Measurements from ENCODE around the gene FGF1. TPM values are rescaled to one million over a fixed set of nuclear protein-coding genes. Genes with fewer than 3 reads are reported as not detected.

FGF1 gene
- total RNA-seq, 1 donor: not detected

DNA sequence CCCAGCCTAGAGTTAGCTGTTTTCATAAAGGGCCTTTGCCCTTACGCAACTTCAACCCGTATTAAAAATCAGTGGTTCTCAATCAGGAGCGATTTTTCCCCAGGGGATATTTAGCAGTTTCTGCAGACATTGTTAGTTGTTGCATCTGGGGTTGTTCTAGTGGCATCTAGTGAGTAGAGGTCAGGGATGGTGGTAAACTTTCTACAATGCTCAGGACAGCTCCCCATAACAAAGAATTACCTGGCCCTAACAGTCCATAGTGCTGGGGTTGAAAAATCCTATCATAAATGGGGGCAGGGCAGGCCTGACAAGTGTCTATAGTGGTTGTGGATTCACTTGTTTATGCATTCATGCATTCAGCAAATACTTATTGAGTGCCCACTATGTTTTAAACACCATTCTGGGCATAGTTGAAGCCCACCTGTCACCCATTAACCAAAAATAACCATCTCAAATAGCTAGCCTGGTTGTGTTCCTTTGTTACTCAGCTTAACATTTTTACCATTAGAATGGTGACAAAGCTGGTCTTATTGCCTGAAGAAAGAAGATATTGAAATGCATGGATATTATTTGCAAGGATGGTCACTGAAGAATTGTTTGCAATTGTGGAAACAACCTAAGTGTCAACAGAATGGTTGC, 15.9 kb upstream of the FGF1 start:
- Histone ChIP-seq H3K4me3 (ENCODE audit: low read length) (no peak overlapping the region), H3K9me3 (ENCODE audit: low read depth, low read length) (no peaks in the 10 kb centered on the region), H3K4me1 (ENCODE audit: insufficient read depth, low read length) (no peaks in the 10 kb centered on the region), H3K27me3 (ENCODE audit: insufficient read depth, low read length) (peaks cover 8% of the 10 kb centered on the region)

DNA sequence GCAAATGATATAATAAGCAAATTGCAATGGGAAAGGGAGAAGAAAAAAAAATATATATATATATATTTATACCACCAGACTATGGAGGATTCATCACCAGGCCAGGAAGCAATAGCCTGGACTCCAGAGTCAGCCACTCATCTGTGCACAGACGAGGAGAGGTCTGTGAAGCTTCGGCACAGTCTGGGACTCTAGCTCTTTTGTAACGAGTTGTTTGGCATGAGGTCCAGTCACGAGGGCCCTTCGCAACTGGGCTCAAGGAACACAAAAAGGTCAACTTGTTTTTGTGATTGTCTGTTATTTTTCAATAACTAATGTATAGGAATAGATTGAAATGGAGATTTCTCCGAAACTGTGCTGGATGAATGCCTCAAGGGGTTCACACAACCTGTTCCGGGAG, 14.7 kb upstream of the FGF1 start:
- Histone ChIP-seq H3K4me1 (ENCODE audit: insufficient read depth, low read length) (no peaks in the 10 kb centered on the region), H3K27me3 (ENCODE audit: insufficient read depth, low read length) (peaks cover 7% of the 10 kb centered on the region), H3K9me3 (ENCODE audit: low read depth, low read length) (no peaks in the 10 kb centered on the region), H3K4me3 (ENCODE audit: low read length) (no peak overlapping the region)

DNA sequence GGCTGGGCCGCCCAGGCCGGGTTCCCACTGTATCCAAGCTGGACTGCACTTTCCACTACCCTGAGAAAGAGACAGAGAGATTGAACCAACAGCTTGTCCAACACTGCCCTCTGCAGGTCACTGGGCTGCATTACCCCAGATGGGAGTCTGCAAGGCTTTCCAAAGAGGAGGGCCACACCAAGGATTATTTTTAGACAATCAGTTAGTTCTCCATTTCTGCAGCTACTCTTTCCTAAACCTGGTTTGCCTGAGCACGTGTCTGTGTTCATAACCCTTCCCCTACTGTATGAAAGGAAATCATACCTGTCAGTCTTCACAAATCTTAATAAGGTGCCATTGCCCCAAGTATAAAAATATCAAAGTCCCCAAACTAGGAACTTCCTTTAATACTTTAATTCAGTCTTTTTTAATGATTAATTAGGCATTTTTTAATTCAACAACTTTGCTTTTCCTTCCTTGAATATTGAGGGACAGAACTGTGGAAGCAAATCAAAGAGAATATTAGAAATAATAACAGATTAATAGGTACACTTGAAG, 13.4 kb upstream of the FGF1 start:
- Histone ChIP-seq H3K4me1 (ENCODE audit: insufficient read depth, low read length) (no peaks in the 10 kb centered on the region), H3K4me3 (ENCODE audit: low read length) (no peak overlapping the region), H3K27me3 (ENCODE audit: insufficient read depth, low read length) (no peaks in the 10 kb centered on the region), H3K9me3 (ENCODE audit: low read depth, low read length) (no peaks in the 10 kb centered on the region)

DNA sequence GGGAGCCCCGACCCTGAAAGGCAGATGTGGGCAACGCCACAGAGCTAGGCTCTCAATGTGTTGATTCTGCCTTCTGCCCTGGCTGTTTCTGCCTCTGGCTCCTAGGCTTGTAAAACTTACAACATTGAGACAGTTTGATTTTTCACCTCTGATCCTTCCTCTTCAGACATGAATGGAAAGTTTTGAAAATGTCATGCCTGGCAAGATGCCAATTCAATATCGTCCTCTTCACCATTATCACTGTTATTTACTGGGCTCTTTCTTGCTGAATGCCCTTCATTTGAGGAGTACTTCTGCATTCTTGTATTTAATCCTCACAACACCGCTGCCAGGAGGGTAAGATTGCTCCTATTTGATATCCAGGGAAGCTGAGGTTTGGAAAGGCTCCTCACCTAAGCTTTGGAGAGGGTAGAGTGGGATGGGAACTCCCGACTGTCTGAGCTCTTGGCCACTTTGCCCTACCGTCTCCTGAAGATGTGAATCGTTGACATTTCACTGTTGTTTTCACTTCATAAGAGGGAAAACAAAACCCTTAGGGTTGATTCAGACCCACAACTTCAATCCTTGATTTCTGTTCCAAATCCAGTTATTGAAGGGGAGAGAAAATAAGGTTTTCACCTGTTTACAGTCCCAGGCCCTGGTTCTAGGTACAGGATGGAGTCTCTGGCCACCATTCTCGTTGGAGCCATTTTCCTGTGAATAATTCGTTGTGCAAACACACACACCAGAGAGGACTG, 12.7 kb upstream of the FGF1 start:
- no peaks in the 10 kb centered on the region for H3K9me3 ChIP-seq (ENCODE audit: low read depth, low read length)
- no peaks in the 10 kb centered on the region for H3K4me1 ChIP-seq (ENCODE audit: insufficient read depth, low read length)
- H3K4me3 ChIP-seq (ENCODE audit: low read length): no peak overlapping the region
- H3K27me3 ChIP-seq (ENCODE audit: insufficient read depth, low read length): no peaks in the 10 kb centered on the region

DNA sequence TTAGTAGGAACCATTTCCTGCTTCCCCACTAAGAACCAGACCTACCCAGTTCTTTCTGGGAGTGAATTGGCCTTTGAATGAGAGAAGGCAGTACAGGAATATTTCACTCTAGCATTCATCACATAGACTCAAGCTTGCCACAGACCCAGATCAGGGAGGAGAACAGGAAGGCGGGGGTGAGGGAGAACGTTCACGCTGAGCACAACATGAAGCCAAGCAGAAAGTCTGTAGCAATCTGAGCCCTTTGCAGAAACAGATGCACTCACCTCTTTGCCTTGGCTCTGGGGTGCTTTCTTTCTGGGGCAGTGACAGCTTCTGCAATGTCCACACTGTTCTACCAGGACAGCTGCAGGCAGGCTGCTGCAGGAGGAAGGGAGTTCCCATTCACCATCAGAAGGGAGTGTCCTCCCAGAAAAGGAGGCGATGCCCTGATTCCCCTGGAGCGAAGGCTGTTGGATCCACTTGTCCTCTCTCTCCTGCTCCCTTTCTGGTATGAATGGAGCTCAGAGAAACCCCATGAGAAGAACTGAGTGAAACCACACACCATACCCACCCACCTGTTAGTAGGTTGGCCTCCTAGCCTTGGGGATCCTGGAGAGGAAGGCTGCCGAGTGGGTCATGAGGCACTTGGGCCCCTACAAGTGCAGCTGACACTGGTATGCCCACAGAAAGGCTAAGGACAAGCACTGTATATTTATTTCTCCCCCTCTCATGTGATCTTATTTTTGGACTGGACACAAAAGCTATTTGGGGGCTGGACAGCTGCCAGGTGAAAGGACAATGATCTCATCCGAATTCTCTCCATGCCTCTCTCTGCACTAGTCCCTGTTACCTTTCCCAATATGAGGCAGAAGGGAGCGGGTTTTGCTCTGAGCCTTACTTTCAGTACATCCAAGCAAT, 11.7 kb upstream of the FGF1 start:
- Histone ChIP-seq H3K27me3 (ENCODE audit: insufficient read depth, low read length) (no peaks in the 10 kb centered on the region), H3K9me3 (ENCODE audit: low read depth, low read length) (no peaks in the 10 kb centered on the region), H3K4me3 (ENCODE audit: low read length) (no peak overlapping the region)

DNA sequence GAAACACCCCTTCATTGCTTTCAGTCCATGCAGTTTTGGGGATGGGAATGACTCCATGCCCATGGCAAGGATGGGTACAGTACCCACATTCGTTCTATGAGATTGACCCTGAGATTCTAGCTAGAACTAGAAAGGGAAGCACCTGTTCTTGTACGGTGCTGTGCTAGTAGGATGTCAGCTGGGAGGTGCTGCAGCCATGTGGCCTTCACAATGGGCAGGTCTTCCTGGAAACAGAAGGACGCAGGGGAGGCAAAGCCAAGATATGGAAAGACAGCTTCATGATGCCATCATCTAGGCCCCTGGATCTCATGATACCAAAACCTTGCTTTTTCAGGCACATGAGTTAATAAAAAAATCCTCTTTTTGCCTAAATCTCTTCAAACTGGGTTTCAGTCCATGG, 10.5 kb upstream of the FGF1 start:
- Histone ChIP-seq H3K9me3 (ENCODE audit: low read depth, low read length) (no peaks in the 10 kb centered on the region), H3K4me3 (ENCODE audit: low read length) (no peak overlapping the region), H3K27me3 (ENCODE audit: insufficient read depth, low read length) (no peaks in the 10 kb centered on the region), H3K4me1 (ENCODE audit: insufficient read depth, low read length) (no peaks in the 10 kb centered on the region)

More for the DNA sequence above, 11.7 kb upstream of the FGF1 start:
- no peaks in the 10 kb centered on the region for H3K4me1 ChIP-seq (ENCODE audit: insufficient read depth, low read length)

DNA sequence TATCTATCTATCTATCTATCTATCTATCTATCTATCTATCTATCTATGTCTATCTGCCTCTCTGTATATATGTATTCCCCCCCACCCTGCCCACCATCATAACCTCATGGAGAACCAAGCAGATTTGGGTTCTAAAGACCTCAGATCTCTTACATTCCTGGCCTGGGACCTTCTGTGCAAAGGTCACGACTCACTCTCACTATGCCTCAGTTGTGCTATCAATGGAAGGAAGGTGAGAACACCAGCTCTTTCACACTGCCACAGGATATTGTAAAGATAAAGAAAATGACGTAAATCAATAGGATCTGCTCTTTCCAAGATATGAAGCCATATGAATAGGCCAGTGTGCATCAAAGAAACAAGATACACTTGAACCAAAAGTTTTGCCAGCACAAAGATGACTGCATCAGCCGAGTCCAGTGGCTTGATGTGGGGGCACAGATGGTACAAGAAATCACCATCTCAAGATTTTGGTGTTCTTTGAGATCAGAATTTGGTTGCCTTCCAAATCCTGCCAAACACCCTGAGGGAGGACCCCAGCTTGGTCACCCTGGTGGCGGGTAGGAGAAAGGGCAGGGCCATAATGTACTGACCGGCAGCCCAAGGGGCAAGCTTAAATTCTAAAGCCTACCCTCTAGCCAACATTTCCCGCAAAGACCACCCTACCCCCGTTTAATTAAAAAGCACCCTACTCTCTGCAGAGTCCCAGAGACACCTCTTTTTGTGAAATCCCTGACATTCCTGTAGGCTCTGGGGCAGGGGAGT, 8.4 kb upstream of the FGF1 start:
- H3K27me3 ChIP-seq (ENCODE audit: insufficient read depth, low read length): no peaks in the 10 kb centered on the region
- no peak overlapping the region for H3K4me3 ChIP-seq (ENCODE audit: low read length)
- H3K4me1 ChIP-seq (ENCODE audit: insufficient read depth, low read length): no peaks in the 10 kb centered on the region
- H3K9me3 ChIP-seq (ENCODE audit: low read depth, low read length): no peaks in the 10 kb centered on the region

DNA sequence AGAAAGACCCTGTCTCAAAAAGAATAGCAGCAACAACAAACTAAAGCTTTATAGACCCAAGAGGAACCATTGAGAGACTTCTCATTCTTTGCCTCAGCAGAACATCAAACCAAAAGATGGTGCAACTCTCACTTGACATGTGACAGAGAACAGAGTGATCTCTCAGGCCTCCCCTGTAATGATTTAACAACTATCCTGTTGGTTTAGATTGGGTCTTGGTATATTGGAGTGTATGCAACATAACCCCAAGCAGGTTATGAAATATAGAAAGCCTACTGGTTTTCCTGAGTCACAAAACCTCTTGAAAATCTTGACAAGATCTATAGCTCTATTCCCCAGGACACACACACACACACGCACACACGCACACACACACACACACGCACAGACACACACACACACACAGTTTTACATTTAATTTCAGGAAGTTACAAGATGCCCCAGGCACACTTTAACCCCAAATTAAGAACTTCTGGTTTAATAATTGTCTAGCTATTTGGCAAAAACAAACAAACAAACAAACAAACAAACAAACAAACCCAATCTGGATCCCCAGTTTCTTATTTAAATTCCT, 6.5 kb upstream of the FGF1 start:
- no peaks in the 10 kb centered on the region for H3K4me1 ChIP-seq (ENCODE audit: insufficient read depth, low read length)
- no peak overlapping the region for H3K4me3 ChIP-seq (ENCODE audit: low read length)
- H3K27me3 ChIP-seq (ENCODE audit: insufficient read depth, low read length): peaks cover 2% of the 10 kb centered on the region
- H3K9me3 ChIP-seq (ENCODE audit: low read depth, low read length): no peaks in the 10 kb centered on the region

DNA sequence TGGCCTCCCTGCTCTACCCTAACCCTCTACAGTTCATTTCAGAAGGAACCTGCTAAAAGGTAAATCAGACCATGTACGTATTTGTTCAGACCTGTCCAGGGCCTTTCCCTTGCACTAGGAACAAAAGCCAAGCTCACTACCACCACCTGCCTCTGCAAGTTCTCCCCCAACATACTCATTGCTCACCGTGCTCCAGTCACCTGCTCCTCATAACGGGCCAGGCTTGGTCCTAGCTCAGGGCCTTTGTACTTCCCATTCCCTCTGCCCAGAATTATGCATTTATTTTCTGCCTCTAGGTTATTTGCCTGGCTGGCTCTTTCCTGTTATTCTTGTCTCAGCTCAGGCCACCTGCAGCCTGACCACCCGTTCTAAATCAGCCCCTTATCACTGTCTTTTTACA, 4.8 kb upstream of the FGF1 start:
- H3K9me3 ChIP-seq (ENCODE audit: low read depth, low read length): no peaks in the 10 kb centered on the region
- peaks cover 2% of the 10 kb centered on the region for H3K27me3 ChIP-seq (ENCODE audit: insufficient read depth, low read length)
- H3K4me3 ChIP-seq (ENCODE audit: low read length): no peak overlapping the region
- H3K4me1 ChIP-seq (ENCODE audit: insufficient read depth, low read length): no peaks in the 10 kb centered on the region

DNA sequence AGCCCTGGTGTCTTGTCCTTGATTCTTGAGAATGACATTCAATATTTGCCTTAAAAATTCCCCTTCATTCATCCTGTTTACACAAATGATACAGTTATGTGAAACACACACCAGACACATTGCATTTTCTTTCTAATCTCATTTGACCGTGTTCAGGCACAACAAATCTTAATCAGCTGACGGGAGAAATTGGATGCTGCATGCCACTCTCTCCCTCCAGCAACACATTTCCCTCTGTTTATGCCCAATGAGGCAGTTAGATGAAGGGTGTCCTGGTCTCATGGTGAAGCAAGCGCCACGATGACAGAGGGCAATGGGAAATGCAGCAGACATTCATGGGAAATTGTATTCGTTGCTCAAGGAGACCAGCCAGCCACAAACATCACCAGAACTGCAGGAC, 3.2 kb upstream of the FGF1 start:
- no peaks in the 10 kb centered on the region for H3K4me1 ChIP-seq (ENCODE audit: insufficient read depth, low read length)
- no peaks in the 10 kb centered on the region for H3K9me3 ChIP-seq (ENCODE audit: low read depth, low read length)
- peaks cover 2% of the 10 kb centered on the region for H3K27me3 ChIP-seq (ENCODE audit: insufficient read depth, low read length)
- no peak overlapping the region for H3K4me3 ChIP-seq (ENCODE audit: low read length)

DNA sequence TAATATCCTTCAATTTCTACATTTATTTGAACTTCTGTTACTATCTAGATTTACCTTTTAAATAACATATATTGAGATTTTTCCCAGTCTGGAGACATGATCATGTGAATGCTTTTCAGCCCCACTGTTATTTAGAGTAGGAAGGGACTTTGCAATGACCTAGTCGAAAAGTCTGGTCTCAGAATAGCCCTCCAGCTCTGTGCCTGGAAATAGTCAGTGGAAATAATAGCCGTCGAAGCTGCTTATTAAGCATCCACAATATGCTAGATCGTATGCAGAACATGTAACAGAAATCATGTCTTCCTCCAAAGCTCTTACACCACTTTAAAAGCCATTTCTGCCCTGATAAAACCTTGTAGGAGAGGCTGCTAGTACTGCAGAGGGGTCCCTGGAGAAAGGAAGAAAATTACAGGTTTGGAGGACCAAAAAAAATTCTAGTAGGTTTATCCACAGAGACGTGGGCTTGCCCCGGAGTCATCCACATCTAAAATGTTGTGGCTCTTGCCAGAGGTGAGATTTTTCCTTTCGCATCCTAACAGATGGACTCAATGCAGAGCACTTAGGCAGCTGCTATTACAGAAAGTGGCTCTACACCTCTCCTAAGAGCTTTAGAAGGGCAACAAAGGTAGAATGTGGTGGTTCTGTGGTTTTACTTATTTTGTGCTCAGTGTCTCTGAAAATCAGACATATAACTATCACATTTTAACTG, 2.5 kb upstream of the FGF1 start:
- H3K9me3 ChIP-seq (ENCODE audit: low read depth, low read length): no peaks in the 10 kb centered on the region
- H3K4me3 ChIP-seq (ENCODE audit: low read length): no peak overlapping the region
- peaks cover 2% of the 10 kb centered on the region for H3K27me3 ChIP-seq (ENCODE audit: insufficient read depth, low read length)
- no peaks in the 10 kb centered on the region for H3K4me1 ChIP-seq (ENCODE audit: insufficient read depth, low read length)

DNA sequence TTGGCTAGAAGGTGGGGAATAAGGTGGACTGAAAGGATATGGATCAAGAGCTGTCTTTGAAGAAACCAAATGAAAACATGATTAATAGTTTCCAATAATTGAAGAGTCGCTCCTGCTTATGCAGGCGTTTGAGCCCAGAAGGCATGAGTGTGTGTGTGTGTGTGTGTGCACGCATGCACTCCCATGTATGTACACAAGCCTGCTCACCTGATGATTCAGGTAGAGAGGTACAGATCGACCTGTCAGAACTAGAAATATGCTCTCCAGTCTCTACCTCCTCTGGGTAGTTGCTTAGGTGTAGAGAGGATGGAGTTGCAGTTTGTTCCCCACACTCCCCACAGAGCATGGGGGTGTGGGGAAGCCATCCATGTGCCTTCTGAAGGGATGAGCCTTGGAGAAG, 1.1 kb upstream of the FGF1 start:
- Histone ChIP-seq H3K4me3 (ENCODE audit: low read length) (no peak overlapping the region), H3K9me3 (ENCODE audit: low read depth, low read length) (no peaks in the 10 kb centered on the region), H3K27me3 (ENCODE audit: insufficient read depth, low read length) (peaks cover 2% of the 10 kb centered on the region), H3K4me1 (ENCODE audit: insufficient read depth, low read length) (no peaks in the 10 kb centered on the region)

DNA sequence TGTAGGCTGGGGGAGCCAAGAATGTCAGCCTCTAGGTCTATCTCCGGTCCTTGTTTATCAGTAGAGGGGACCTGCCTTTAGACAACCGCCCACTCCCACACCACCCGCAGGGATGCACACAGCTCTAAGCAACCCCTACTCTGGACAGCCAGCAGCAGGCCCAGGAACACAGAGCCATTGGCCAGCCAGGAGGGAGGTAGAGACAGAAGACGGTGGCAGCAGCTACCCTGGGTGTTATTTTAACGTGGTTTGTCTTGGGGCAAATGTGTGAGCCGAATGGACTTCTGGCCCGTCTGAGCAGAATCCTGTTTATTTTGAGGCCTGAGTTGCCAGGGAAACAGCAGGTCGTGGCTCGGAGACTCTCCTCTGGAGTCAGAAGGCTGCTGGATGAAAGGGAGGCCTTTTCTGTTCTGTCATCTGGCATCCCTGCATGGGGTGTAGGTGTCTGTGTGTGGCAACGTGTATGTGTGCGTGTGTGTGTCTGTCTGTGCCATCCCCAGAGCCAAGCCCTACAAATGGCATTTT, 382 bp upstream of the FGF1 start:
- H3K4me1 ChIP-seq (ENCODE audit: insufficient read depth, low read length): no peaks in the 10 kb centered on the region
- no peaks in the 10 kb centered on the region for H3K9me3 ChIP-seq (ENCODE audit: low read depth, low read length)
- H3K27me3 ChIP-seq (ENCODE audit: insufficient read depth, low read length): peaks cover 2% of the 10 kb centered on the region
- H3K4me3 ChIP-seq (ENCODE audit: low read length): no peak overlapping the region
